Heart left ventricle (tissue), 13 donors: ENCODE measurements around the gene UBR2.
"Not testable (repeated sequence)": the region's sequence is repeated elsewhere in the genome, so short reads cannot be mapped to it uniquely, and the experiment has no call there.

Experiments used
- CTCF ChIP-seq, 12 donors: fragments of 200-600 bp; sonication (generic) in 4 of 12; IDR thresholded peaks; one replicate each; pipeline versions ENCODE4 v1.5.0 to v1.8.0; 2018 to 2022; ENCODE audit warnings: antibody characterized with exemption in 12 of 12, mild to moderate bottlenecking in 5 of 12
- POLR2A ChIP-seq, 2 donors: fragments of 450-650 bp; IDR thresholded peaks; one replicate each; pipeline ENCODE4 v1.6.1; 2017; ENCODE audit warnings: antibody characterized with exemption in 2 of 2, mild to moderate bottlenecking in 2 of 2, moderate library complexity in 2 of 2
- donor health status: ischemic (EF 13 %, LVEDD 7.1; RV severe dilation, severe dysfunction).
- donor health status: DM: no; HTN: yes; CAD: no.
- donor health status: DM: no; HTN: no; CAD: no.
- donor health status: ischemic (EF 25% LVEDD 6.9; RV normal size, moderate dysfunction).
- donor health status: ischemic (EF 25% LVEDD 5.7; RV mildly dilated, moderate dysfunction).
- donor health status: ischemic (EF 35%, LVEDD 5.7; RV mildly dilated, moderate dysfunction).
- donor health status: nonischemic (EF 11% LVEDD 7.7; RV severe dilation, severe dysfunction).
- donor health status: DM: yes; HTN: yes; CAD: no.
- donor health status: PGD.
- donor health status: ischemic (EF 29% LVEDD 5.4; RV normal size, mild dysfunction).
- donor health status: nonischemic (EF 23%, LVEDD 6.1; RV moderate dilation, normal function).

GRCh38 chr6:42674368-42674767 is 110.5 kb downstream of the UBR2 start:
- TF ChIP-seq CTCF, POLR2A (IDR thresholded peaks at IDR 0.05): not testable (repeated sequence)
